Measurements from ENCODE around the gene ZSCAN4. TPM values are rescaled to one million over a fixed set of nuclear protein-coding genes. Genes with fewer than 3 reads are reported as not detected.
A peak's percentile ranks its signal among the peaks of the same experiment; 100 is the strongest.

Gene ZSCAN4
- polyA plus RNA-seq, 3 donors: not detected

DNA sequence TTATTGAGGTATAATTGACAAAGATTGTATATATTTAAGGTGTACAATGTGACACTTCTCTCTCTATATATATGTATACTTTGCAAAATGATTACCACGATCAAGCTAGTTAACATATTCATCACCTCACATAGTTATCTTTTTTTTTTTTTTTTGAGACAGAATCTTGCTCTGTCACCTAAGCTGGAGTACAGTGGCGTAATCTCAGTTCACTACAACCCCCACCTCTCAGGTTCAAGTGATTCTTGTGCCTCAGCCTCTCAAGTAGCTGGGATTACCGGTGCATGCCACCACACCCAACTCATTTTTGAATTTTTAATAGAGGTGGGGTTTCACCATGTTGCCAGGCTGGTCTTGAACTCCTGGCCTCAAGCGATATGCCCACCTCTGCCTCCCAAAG lies 3.7 kb downstream of the ZSCAN4 start:
- no peak overlapping the region for H3K9ac ChIP-seq (ENCODE audit: insufficient read depth, low read length, poor library complexity, severe bottlenecking)
- no peaks in the 10 kb centered on the region for H3K4me1 ChIP-seq (ENCODE audit: control insufficient read depth in 1 of 2, insufficient read depth in 2 of 2, low read length in 2 of 2)
- H3K4me2 ChIP-seq (replicated peaks; ENCODE audit: extremely low read depth, low read length, poor library complexity, severe bottlenecking): no peak overlapping the region
- Mint-ChIP-seq H3K27ac (peak overlapping the region in 1 of 7 donors; percentile 20), H3K4me3 (no peak overlapping the region), H3K27me3 (ENCODE audit: low read depth in 3 of 3) (peaks cover 8 to 13% (median 11%) of the 10 kb centered on the region in 3 donors), H3K36me3 (no peaks in the 10 kb centered on the region), H3K4me1 (no peaks in the 10 kb centered on the region), H3K9me3 (peaks cover 6 to 52% (median 32%) of the 10 kb centered on the region in 7 donors)
- H3K27ac ChIP-seq (ENCODE audit: low read depth in 1 of 2, low read length in 2 of 2): no peak overlapping the region
- DNase-seq: no peak
- no peaks in the 10 kb centered on the region for H3K36me3 ChIP-seq (replicated peaks in 1 of 2; ENCODE audit: control insufficient read depth in 1 of 2, insufficient read depth in 2 of 2, low read length in 2 of 2)
- H3K79me2 ChIP-seq (ENCODE audit: insufficient read depth, low read length): no peaks in the 10 kb centered on the region
- 100% methylated on average over 1 of the region's 4 CpGs for WGBS (ENCODE audit: insufficient coverage)
- H2AFZ ChIP-seq (ENCODE audit: insufficient read depth, low read depth, low read length, poor library complexity, severe bottlenecking): no peak overlapping the region
- no peaks in the 10 kb centered on the region for H4K20me1 ChIP-seq (ENCODE audit: insufficient read depth, low read length)
- H3K9me3 ChIP-seq (replicated peaks in 1 of 2; ENCODE audit: control insufficient read depth in 1 of 2, insufficient read depth in 1 of 2, low read length in 2 of 2): peaks cover 11 to 36% of the 10 kb centered on the region in 2 donors
- H3K27me3 ChIP-seq (ENCODE audit: control insufficient read depth in 2 of 2, insufficient read depth in 2 of 2, low read length in 2 of 2): no peaks in the 10 kb centered on the region
- TF ChIP-seq, protein P1, sequence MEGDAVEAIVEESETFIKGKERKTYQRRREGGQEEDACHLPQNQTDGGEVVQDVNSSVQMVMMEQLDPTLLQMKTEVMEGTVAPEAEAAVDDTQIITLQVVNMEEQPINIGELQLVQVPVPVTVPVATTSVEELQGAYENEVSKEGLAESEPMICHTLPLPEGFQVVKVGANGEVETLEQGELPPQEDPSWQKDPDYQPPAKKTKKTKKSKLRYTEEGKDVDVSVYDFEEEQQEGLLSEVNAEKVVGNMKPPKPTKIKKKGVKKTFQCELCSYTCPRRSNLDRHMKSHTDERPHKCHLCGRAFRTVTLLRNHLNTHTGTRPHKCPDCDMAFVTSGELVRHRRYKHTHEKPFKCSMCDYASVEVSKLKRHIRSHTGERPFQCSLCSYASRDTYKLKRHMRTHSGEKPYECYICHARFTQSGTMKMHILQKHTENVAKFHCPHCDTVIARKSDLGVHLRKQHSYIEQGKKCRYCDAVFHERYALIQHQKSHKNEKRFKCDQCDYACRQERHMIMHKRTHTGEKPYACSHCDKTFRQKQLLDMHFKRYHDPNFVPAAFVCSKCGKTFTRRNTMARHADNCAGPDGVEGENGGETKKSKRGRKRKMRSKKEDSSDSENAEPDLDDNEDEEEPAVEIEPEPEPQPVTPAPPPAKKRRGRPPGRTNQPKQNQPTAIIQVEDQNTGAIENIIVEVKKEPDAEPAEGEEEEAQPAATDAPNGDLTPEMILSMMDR (IDR thresholded peaks at IDR 0.05): no peak
- H3K4me3 ChIP-seq (replicated peaks in 1 of 3; ENCODE audit: low read depth in 2 of 3, low read length in 3 of 3): no peak overlapping the region
- intact Hi-C loops (cut with micrococcal nuclease): no loop called here

DNA sequence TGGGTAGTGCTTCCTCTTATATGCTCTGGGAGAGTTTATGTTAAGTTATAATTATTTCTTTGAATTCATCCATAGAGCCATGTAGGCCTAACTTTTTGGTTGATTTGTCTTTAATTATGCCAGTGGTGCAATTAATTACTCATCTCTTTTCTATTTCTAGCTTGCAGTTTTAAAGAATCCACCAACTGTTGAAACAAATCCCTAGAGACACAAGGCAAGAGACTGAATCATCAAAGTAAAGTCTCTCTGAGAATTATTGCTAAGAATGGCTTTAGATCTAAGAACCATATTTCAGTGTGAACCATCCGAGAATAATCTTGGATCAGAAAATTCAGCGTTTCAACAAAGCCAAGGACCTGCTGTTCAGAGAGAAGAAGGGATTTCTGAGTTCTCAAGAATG lies 7.1 kb downstream of the ZSCAN4 start:
- H3K4me3 ChIP-seq (replicated peaks in 1 of 3; ENCODE audit: low read depth in 2 of 3, low read length in 3 of 3): no peak overlapping the region
- Mint-ChIP-seq H3K27me3 (ENCODE audit: low read depth in 3 of 3) (peaks cover 4 to 16% (median 6%) of the 10 kb centered on the region in 3 donors), H3K9me3 (peaks cover 9 to 60% (median 46%) of the 10 kb centered on the region in 7 donors), H3K27ac (no peak overlapping the region), H3K36me3 (no peaks in the 10 kb centered on the region), H3K4me3 (no peak overlapping the region), H3K4me1 (no peaks in the 10 kb centered on the region)
- H3K9me3 ChIP-seq (replicated peaks in 1 of 2; ENCODE audit: control insufficient read depth in 1 of 2, insufficient read depth in 1 of 2, low read length in 2 of 2): peaks cover 37 to 40% of the 10 kb centered on the region in 2 donors
- TF ChIP-seq, protein P1 (IDR thresholded peaks at IDR 0.05): no peak
- no peak overlapping the region for H3K9ac ChIP-seq (ENCODE audit: insufficient read depth, low read length, poor library complexity, severe bottlenecking)
- H3K27me3 ChIP-seq (ENCODE audit: control insufficient read depth in 2 of 2, insufficient read depth in 2 of 2, low read length in 2 of 2): no peaks in the 10 kb centered on the region
- H3K36me3 ChIP-seq (replicated peaks in 1 of 2; ENCODE audit: control insufficient read depth in 1 of 2, insufficient read depth in 2 of 2, low read length in 2 of 2): no peaks in the 10 kb centered on the region
- H3K79me2 ChIP-seq (ENCODE audit: insufficient read depth, low read length): no peaks in the 10 kb centered on the region
- no peak overlapping the region for H3K4me2 ChIP-seq (replicated peaks; ENCODE audit: extremely low read depth, low read length, poor library complexity, severe bottlenecking)
- no peaks in the 10 kb centered on the region for H3K4me1 ChIP-seq (ENCODE audit: control insufficient read depth in 1 of 2, insufficient read depth in 2 of 2, low read length in 2 of 2)
- no peak for DNase-seq
- no peaks in the 10 kb centered on the region for H4K20me1 ChIP-seq (ENCODE audit: insufficient read depth, low read length)
- 83% methylated on average over 1 of the region's 2 CpGs for WGBS (ENCODE audit: insufficient coverage)
- no peak overlapping the region for H3K27ac ChIP-seq (ENCODE audit: low read depth in 1 of 2, low read length in 2 of 2)
- H2AFZ ChIP-seq (ENCODE audit: insufficient read depth, low read depth, low read length, poor library complexity, severe bottlenecking): no peak overlapping the region
- intact Hi-C loops (cut with micrococcal nuclease): no loop called here

Measured in CD14-positive monocyte (primary cell).